NT2/D1 (cell line): ENCODE results near the gene AK6.
"Not testable (repeated sequence)": the region's sequence is repeated elsewhere in the genome, so short reads cannot be mapped to it uniquely, and the experiment has no call there.

ENCODE experiments used
- SUZ12 ChIP-seq: IDR thresholded peaks from 2 replicates; pipeline ENCODE4 v1.6.1; 2011; ENCODE audit not compliant: insufficient read length, insufficient read depth; ENCODE audit errors: extremely low read depth
- YY1 ChIP-seq: IDR thresholded peaks from 2 replicates; pipeline ENCODE4 v1.6.1; 2011; ENCODE audit not compliant: insufficient read length, insufficient read depth
- ZNF274 ChIP-seq: IDR thresholded peaks from 2 replicates; pipeline ENCODE4 v1.6.1; 2011; ENCODE audit warnings: mild to moderate bottlenecking, low read depth, low read length

DNA sequence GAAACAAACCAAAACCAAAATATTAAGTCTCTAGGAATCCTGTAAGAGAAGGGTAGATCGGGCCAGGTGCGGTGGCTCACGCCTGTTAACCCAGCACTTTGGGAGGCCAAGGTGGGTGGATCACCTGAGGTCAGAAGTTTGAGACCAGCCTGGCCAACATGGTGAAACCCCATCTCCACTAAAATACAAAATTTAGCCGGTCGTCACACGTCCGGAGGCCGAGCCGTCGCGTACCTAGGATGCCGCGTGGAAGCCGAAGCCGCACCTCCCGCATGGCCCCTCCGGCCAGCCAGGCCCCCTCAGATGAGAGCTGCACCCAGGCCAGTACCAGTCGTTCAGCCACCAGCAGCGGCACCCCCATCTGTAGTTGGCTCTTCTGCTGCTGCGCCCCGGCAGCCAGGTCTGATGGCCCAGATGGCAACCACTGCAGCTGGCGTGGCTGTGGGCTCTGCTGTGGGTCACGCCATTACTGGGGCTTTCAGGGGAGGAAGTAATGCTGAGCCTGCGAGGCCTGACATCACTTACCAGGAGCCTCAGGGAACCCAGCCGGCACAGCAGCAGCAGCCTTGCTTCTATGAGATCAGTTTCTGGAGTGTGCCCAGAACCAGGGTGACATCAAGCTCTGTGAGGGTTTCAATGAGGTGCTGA lies 35.5 kb downstream of the AK6 start:
- not testable (repeated sequence) for TF ChIP-seq ZNF274, YY1, SUZ12
